Body of pancreas (tissue), 4 donors: ENCODE measurements around the gene THADA.

Experiments
- CTCF ChIP-seq, 7 experiments: fragments of 450-650 bp in 4 of 7; fragments of 200-600 bp in 3 of 7; sonication (generic) in 3 of 7; IDR thresholded peaks; one replicate each; pipeline ENCODE4 v1.5.1; 2016 to 2019; ENCODE audit warnings: antibody characterized with exemption in 7 of 7
- POLR2A ChIP-seq, 3 donors: fragments of 450-650 bp; IDR thresholded peaks; one replicate each; pipeline ENCODE4 v1.6.1; 2016; ENCODE audit warnings: antibody characterized with exemption in 3 of 3, mild to moderate bottlenecking in 2 of 3

GRCh38 chr2:43478412-43479086, 117.3 kb downstream of the THADA start:
- TF ChIP-seq CTCF (IDR thresholded peaks at IDR 0.05) = no peak
- TF ChIP-seq POLR2A (IDR thresholded peaks at IDR 0.05) = no peak
